Left ventricle myocardium inferior (tissue), 1 donor: ENCODE measurements around the gene CCDC110. TPM values are rescaled to one million over a fixed set of nuclear protein-coding genes. Genes with fewer than 3 reads are reported as not detected.

Experiments used
- DNase-seq: peaks from one replicate; pipeline ENCODE4 v3.0.0-alpha.2; 2020
- H3K27ac ChIP-seq: fragments of 200-600 bp; replicated peaks from 2 replicates; pipeline ENCODE4 v1.8.0; 2021
- H3K27me3 ChIP-seq: fragments of 200-600 bp; 2 replicates; pipeline ENCODE4 v1.8.0; 2021; ENCODE audit warnings: low read depth
- H3K36me3 ChIP-seq: fragments of 200-600 bp; 2 replicates; pipeline ENCODE4 v1.8.0; 2021
- H3K4me1 ChIP-seq: fragments of 200-600 bp; 2 replicates; pipeline ENCODE4 v1.8.0; 2021
- H3K4me3 ChIP-seq: fragments of 200-600 bp; 2 replicates; pipeline ENCODE4 v1.8.0; 2021; ENCODE audit warnings: mild to moderate bottlenecking, moderate library complexity
- H3K9me3 ChIP-seq: fragments of 200-600 bp; replicated peaks from 2 replicates; pipeline ENCODE4 v1.8.0; 2021
- intact Hi-C: fragments of 100-400 bp; cut with micrococcal nuclease; formaldehyde crosslinking; loops from one replicate; pipeline ENCODE4 v1.11.0; 2022
- total RNA-seq: library from RNA; stranded (reverse); fragmentation: NEBNext Ultra II Directional; extraction: Animal tissue kit (Norgen Biotek cat#: 25700); gene quantifications from one replicate; pipeline ENCODE4 v1.2.1, GENCODE V29; 2021
- TF ChIP-seq, protein P1 (sequence below): fragments of 200-600 bp; IDR thresholded peaks from 2 replicates; pipeline ENCODE4 v1.8.0; 2021; ENCODE audit warnings: antibody characterized with exemption, mild to moderate bottlenecking, borderline replicate concordance
- donor health status: DM: no; HTN: yes; CAD: no; lungs with severe emphysema.

CCDC110 gene
- total RNA-seq, 1 donor from 2014 or later, result 2.0 TPM

DNA sequence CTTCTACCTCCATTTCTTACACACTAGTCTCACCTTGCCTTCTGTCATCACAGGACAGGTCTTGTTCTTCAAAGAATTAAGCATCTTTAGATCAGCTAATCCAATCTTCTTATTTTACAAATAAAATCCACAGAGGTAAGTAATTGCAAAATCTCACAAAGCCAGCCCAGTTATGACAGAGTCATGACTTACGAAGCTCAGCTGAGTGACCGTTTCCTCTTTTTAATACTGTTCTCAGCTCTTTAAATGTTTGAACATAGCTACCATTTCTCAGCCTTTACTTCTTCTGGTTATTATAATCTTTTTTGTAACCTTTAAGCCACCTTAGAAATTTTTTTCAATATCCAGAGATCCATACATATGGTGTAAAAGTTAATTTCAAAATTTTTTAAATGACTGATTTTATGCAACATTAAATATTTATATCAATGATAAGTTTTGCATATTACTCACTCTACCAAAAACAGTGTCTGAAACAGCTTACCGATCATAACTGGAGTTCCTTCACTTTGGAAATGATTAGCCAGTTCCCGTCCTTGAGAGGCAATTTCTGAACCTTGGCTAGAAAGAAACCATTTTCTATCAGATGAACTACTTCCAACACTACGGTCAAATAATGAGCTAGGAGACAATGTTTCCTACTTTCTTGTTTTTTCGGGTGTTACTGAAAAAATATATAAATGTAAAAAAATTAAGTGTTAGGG lies 66.1 kb downstream of the CCDC110 start:
- Histone ChIP-seq H3K4me3 (no peak overlapping the region), H3K9me3 (peaks cover 5% of the 10 kb centered on the region), H3K4me1 (no peaks in the 10 kb centered on the region), H3K27me3 (no peaks in the 10 kb centered on the region), H3K36me3 (peaks cover 93% of the 10 kb centered on the region), H3K27ac (no peak overlapping the region)
- no peak for DNase-seq
- intact Hi-C loops, result no loop called here
- TF ChIP-seq, protein P1, sequence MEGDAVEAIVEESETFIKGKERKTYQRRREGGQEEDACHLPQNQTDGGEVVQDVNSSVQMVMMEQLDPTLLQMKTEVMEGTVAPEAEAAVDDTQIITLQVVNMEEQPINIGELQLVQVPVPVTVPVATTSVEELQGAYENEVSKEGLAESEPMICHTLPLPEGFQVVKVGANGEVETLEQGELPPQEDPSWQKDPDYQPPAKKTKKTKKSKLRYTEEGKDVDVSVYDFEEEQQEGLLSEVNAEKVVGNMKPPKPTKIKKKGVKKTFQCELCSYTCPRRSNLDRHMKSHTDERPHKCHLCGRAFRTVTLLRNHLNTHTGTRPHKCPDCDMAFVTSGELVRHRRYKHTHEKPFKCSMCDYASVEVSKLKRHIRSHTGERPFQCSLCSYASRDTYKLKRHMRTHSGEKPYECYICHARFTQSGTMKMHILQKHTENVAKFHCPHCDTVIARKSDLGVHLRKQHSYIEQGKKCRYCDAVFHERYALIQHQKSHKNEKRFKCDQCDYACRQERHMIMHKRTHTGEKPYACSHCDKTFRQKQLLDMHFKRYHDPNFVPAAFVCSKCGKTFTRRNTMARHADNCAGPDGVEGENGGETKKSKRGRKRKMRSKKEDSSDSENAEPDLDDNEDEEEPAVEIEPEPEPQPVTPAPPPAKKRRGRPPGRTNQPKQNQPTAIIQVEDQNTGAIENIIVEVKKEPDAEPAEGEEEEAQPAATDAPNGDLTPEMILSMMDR, result no peak

DNA sequence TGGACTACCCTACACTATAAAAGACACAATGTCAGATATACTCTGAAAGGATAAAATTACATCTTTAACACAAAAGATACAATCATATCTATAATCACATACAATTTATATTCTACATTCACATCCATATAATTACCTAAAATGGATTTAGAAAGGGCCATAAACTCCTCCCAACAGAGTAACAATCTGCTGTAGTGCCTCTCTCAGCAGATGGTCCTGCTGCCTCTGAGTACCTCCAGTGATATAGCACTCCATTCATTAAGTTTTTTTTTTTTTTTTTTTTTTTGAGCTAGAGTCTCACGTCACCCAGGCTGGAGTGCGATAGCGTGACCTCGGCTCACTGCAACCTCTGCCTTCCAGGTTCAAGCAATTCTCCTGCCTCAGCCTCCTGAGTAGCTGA lies 67.5 kb downstream of the CCDC110 start:
- TF ChIP-seq, protein P1, result no peak
- no peak for DNase-seq
- Histone ChIP-seq H3K4me1 (peaks cover 13% of the 10 kb centered on the region), H3K27me3 (no peaks in the 10 kb centered on the region), H3K36me3 (peaks cover 93% of the 10 kb centered on the region), H3K9me3 (no peaks in the 10 kb centered on the region), H3K27ac (no peak overlapping the region), H3K4me3 (no peak overlapping the region)
- intact Hi-C loops, result no loop called here

DNA sequence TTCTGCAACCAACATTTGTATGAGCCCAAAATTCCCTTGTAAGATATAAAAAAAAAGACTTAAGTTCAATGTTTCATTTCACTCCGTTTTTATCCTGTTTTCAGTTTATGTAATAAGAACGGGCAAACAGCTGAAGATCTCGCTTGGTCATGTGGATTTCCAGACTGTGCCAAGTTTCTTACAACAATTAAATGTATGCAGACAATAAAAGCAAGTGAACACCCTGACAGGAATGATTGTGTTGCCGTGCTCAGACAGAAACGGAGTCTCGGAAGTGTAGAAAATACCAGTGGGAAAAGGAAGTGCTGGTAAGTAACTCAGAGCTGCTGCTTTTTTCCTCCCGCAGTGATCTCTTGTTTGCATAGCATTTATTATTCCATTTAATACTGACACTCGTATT lies 72.1 kb downstream of the CCDC110 start:
- Histone ChIP-seq H3K27ac (no peak overlapping the region), H3K27me3 (no peaks in the 10 kb centered on the region), H3K4me3 (peak overlapping the region; percentile 1), H3K4me1 (peaks cover 56% of the 10 kb centered on the region), H3K9me3 (no peaks in the 10 kb centered on the region), H3K36me3 (peaks cover 55% of the 10 kb centered on the region)
- TF ChIP-seq, protein P1, result no peak
- DNase-seq, result no peak
- intact Hi-C loops, result no loop called here

DNA sequence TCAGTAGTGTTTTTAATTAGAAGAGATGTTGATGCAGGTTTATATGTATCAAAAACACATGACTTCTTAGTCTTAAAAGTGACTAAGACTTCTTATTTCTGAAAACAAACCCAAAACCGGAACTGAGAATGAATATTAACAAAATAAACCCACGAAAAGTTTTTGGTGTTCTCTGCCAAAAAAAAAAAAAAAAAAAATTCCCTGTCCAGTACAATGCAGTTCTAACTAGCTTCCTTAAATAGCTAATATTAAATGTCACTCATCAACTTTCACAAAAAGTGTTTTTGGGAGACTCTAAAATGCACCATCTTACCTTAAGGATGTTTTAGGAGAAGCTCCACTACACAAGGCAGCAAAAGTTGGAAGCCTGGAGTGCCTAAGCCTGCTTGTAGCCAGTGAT lies 72.9 kb downstream of the CCDC110 start:
- peak overlapping the region; percentile 100 for H3K27ac ChIP-seq
- intact Hi-C loops, result no loop called here
- TF ChIP-seq, protein P1, result no peak
- H3K36me3 ChIP-seq, result peaks cover 50% of the 10 kb centered on the region
- no peaks in the 10 kb centered on the region for H3K27me3 ChIP-seq
- peak overlapping the region; percentile 1 for H3K4me3 ChIP-seq
- no peak for DNase-seq
- H3K9me3 ChIP-seq, result no peaks in the 10 kb centered on the region
- H3K4me1 ChIP-seq, result peaks cover 58% of the 10 kb centered on the region

DNA sequence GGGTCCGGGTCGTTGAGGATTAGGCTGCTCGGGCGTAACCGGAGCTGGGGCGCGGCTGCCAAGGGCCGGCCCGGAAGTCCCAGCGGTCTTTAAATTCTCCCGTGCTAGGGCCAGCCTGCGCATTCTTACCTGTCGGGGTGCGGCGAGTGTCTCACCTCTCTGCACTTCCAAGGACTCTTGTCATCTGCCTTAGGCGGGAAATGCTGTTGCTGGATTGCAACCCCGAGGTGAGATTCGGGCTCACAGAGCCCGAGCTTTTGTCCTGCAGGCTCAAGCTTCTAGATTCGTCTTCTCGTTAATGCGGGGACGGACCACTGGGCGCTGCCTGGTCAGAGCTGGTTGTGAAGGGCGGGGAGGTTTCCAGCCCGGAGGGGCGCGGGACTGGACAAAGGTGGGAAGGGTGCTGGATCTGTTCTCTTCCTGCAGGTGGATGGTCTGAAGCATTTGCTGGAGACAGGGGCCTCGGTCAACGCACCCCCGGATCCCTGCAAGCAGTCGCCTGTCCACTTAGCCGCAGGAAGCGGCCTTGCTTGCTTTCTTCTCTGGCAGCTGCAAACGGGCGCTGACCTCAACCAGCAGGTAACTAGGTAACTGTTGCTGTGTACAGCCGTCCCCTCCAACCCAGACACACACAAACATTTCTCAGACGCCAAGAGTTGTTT lies 74.7 kb downstream of the CCDC110 start, which contains the start of gene ANKRD37:
ANKRD37 (plus strand) TSS at position 118 of the 662 bp plus-strand sequence; CDS start at position 201, 83 bp downstream.
- H3K4me3 ChIP-seq, result peak within 1 kb of the TSS; percentile 81
- intact Hi-C loops, result no loop called here
- H3K36me3 ChIP-seq, result peaks cover 32% of the 10 kb centered on the region
- no peaks in the 10 kb centered on the region for H3K27me3 ChIP-seq
- H3K9me3 ChIP-seq, result no peaks in the 10 kb centered on the region
- peak; percentile 42 for DNase-seq
- TF ChIP-seq, protein P1, result no peak
- peaks cover 58% of the 10 kb centered on the region for H3K4me1 ChIP-seq
- H3K27ac ChIP-seq, result peak within 1 kb of the TSS; percentile 100
